ENCODE measurements around the gene HOOK2. TPM values are rescaled to one million over a fixed set of nuclear protein-coding genes. Genes with fewer than 3 reads are reported as not detected.
A peak's percentile ranks its signal among the peaks of the same experiment; 100 is the strongest.

Gene HOOK2
- total RNA-seq, 1 donor from 2014 or later = 26.8 TPM

- Mint-ChIP-seq H3K36me3 (ENCODE audit: unreplicated experiment) (peaks cover 2% of the 10 kb centered on the region), H3K4me3 (ENCODE audit: unreplicated experiment) (peak overlapping the region; percentile 96), H3K27me3 (ENCODE audit: unreplicated experiment) (no peaks in the 10 kb centered on the region), H3K4me1 (ENCODE audit: unreplicated experiment) (peaks cover 43% of the 10 kb centered on the region), H3K27ac (ENCODE audit: unreplicated experiment) (peak overlapping the region; percentile 98), H3K9me3 (ENCODE audit: unreplicated experiment) (no peaks in the 10 kb centered on the region)
- TF ChIP-seq, protein P1, sequence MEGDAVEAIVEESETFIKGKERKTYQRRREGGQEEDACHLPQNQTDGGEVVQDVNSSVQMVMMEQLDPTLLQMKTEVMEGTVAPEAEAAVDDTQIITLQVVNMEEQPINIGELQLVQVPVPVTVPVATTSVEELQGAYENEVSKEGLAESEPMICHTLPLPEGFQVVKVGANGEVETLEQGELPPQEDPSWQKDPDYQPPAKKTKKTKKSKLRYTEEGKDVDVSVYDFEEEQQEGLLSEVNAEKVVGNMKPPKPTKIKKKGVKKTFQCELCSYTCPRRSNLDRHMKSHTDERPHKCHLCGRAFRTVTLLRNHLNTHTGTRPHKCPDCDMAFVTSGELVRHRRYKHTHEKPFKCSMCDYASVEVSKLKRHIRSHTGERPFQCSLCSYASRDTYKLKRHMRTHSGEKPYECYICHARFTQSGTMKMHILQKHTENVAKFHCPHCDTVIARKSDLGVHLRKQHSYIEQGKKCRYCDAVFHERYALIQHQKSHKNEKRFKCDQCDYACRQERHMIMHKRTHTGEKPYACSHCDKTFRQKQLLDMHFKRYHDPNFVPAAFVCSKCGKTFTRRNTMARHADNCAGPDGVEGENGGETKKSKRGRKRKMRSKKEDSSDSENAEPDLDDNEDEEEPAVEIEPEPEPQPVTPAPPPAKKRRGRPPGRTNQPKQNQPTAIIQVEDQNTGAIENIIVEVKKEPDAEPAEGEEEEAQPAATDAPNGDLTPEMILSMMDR (IDR thresholded peaks at IDR 0.05) = no peak
- DNase-seq (ENCODE audit: extremely low spot score, unreplicated experiment) = peak; percentile 99
Measured at GRCh38 chr19:12789904-12790619, 14.7 kb upstream of the HOOK2 start.

GRCh38 chr19:12789098-12789903 lies 13.9 kb upstream of the HOOK2 start:
- H3K9me3 Mint-ChIP-seq (ENCODE audit: unreplicated experiment) = no peaks in the 10 kb centered on the region
- no peaks in the 10 kb centered on the region for H3K27me3 Mint-ChIP-seq (ENCODE audit: unreplicated experiment)
- H3K27ac Mint-ChIP-seq (ENCODE audit: unreplicated experiment) = peak overlapping the region; percentile 98
- TF ChIP-seq, protein P1 (IDR thresholded peaks at IDR 0.05) = no peak
- H3K36me3 Mint-ChIP-seq (ENCODE audit: unreplicated experiment) = peaks cover 2% of the 10 kb centered on the region
- peak overlapping the region; percentile 70 for H3K4me3 Mint-ChIP-seq (ENCODE audit: unreplicated experiment)
- DNase-seq (ENCODE audit: extremely low spot score, unreplicated experiment) = no peak
- H3K4me1 Mint-ChIP-seq (ENCODE audit: unreplicated experiment) = peaks cover 38% of the 10 kb centered on the region

- Mint-ChIP-seq H3K27me3 (ENCODE audit: unreplicated experiment) (no peaks in the 10 kb centered on the region), H3K27ac (ENCODE audit: unreplicated experiment) (peak overlapping the region; percentile 98), H3K4me1 (ENCODE audit: unreplicated experiment) (peaks cover 34% of the 10 kb centered on the region), H3K9me3 (ENCODE audit: unreplicated experiment) (no peaks in the 10 kb centered on the region), H3K4me3 (ENCODE audit: unreplicated experiment) (peak overlapping the region; percentile 70), H3K36me3 (ENCODE audit: unreplicated experiment) (peaks cover 2% of the 10 kb centered on the region)
- TF ChIP-seq, protein P1 (IDR thresholded peaks at IDR 0.05) = no peak
- no peak for DNase-seq (ENCODE audit: extremely low spot score, unreplicated experiment)
Measured at GRCh38 chr19:12788682-12789097, 13.3 kb upstream of the HOOK2 start.

DNA sequence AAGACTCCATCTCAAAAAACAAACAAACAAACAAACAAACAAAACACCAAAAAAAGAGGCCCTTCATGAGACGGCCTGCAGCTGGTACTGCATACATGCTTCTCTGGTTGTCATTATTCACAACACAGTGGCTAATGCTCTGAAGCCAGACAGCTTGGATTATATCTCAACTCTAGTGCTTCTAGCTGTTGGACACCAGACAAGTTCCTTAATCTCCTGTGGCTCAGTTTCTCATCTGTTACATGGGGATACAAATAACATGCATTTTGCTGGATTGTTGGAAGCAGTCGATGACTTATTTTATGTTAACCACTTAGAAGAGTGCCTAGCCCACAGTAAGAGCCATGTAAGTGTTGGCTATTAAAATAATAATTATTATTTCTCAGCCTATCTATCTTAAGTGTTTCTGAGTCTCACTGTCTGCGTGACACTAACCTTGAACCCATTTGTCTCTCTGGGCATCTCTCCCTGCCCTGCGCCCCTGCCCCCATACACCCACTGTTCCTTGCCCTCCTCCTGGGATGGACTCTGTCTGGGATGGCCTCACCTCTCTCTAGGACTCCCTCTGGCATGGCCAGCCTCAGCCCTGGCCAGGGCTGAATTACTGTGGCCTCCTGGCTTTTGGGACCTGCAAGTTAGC lies 12.8 kb upstream of the HOOK2 start:
- H3K27ac Mint-ChIP-seq (ENCODE audit: unreplicated experiment) = peak overlapping the region; percentile 98
- H3K4me1 Mint-ChIP-seq (ENCODE audit: unreplicated experiment) = peaks cover 34% of the 10 kb centered on the region
- H3K27me3 Mint-ChIP-seq (ENCODE audit: unreplicated experiment) = no peaks in the 10 kb centered on the region
- no peak for DNase-seq (ENCODE audit: extremely low spot score, unreplicated experiment)
- H3K9me3 Mint-ChIP-seq (ENCODE audit: unreplicated experiment) = no peaks in the 10 kb centered on the region
- TF ChIP-seq, protein P1 (IDR thresholded peaks at IDR 0.05) = no peak
- peaks cover under 1% of the 10 kb centered on the region for H3K36me3 Mint-ChIP-seq (ENCODE audit: unreplicated experiment)
- peak overlapping the region; percentile 70 for H3K4me3 Mint-ChIP-seq (ENCODE audit: unreplicated experiment)
